Measurements from ENCODE around the gene ANXA9. TPM values are rescaled to one million over a fixed set of nuclear protein-coding genes. Genes with fewer than 3 reads are reported as not detected.

The ANXA9 gene
- total RNA-seq, 1 donor from 2014 or later = not detected

DNA sequence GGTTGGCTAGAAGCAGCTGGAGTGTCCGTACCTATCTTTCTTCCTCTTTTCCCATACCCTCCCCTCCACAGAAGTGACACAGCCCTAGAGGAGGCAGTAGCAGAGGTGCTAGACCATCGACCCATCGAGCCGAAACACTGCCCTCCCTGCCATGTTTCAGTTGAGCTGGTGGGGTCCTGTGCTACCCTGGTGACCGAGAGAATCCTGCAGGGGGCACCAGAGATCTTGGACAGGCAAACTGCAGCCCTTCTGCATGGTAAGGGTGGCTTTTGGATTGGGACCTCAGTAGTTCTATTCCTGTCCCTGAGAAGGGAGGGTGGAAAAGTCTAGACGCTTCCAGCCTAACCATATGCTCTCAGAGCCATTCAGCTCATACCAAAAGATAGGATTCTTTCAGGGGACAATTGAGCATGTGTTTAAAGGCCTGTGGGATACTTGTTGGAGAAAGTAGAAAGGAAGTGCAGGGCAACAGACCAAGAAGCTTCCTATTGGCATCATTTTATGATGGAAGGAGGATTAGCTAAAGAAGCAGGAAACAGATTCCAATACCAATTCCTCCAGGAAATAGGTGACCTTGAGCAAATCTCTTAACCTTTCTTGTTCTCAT is 42.6 kb downstream of the ANXA9 start:
- no peaks in the 10 kb centered on the region for H3K36me3 Mint-ChIP-seq (ENCODE audit: low read depth)
- peak; percentile 78 for DNase-seq (ENCODE audit: low read depth, low spot score)
- no peak overlapping the region for H3K4me3 Mint-ChIP-seq
- H3K27me3 Mint-ChIP-seq (ENCODE audit: low read depth) = no peaks in the 10 kb centered on the region
- H3K27ac Mint-ChIP-seq (ENCODE audit: unreplicated experiment) = no peak overlapping the region
- TF ChIP-seq, protein P1, sequence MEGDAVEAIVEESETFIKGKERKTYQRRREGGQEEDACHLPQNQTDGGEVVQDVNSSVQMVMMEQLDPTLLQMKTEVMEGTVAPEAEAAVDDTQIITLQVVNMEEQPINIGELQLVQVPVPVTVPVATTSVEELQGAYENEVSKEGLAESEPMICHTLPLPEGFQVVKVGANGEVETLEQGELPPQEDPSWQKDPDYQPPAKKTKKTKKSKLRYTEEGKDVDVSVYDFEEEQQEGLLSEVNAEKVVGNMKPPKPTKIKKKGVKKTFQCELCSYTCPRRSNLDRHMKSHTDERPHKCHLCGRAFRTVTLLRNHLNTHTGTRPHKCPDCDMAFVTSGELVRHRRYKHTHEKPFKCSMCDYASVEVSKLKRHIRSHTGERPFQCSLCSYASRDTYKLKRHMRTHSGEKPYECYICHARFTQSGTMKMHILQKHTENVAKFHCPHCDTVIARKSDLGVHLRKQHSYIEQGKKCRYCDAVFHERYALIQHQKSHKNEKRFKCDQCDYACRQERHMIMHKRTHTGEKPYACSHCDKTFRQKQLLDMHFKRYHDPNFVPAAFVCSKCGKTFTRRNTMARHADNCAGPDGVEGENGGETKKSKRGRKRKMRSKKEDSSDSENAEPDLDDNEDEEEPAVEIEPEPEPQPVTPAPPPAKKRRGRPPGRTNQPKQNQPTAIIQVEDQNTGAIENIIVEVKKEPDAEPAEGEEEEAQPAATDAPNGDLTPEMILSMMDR (conservative IDR thresholded peaks at IDR 0.05) = peak; percentile 76
- no peaks in the 10 kb centered on the region for H3K9me3 Mint-ChIP-seq
- H3K4me1 Mint-ChIP-seq = peaks cover 3% of the 10 kb centered on the region

DNA sequence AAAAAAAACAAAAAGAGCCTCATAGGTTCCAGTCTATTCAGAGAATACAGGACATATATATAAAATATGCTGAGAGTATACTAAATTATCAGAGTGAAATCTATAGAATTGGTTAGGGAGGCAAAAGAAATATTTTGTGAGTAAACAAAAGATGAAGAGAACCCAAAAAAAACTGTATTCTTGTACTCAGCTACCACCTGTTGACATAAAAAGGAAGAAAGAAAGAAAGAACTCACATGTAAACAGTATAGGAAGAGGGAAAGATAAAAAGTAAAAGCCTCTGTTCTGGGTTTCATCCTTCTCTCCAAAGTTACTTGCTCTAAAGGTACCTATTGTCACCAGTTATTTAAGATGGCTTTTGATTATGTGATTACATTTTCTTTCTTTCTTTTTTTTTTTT is 44.4 kb downstream of the ANXA9 start:
- Mint-ChIP-seq H3K27ac (ENCODE audit: unreplicated experiment) (no peak overlapping the region), H3K9me3 (no peaks in the 10 kb centered on the region), H3K4me1 (peaks cover 3% of the 10 kb centered on the region), H3K4me3 (no peak overlapping the region), H3K27me3 (ENCODE audit: low read depth) (no peaks in the 10 kb centered on the region), H3K36me3 (ENCODE audit: low read depth) (no peaks in the 10 kb centered on the region)
- DNase-seq (ENCODE audit: low read depth, low spot score) = no peak
- TF ChIP-seq, protein P1 (conservative IDR thresholded peaks at IDR 0.05) = no peak

DNA sequence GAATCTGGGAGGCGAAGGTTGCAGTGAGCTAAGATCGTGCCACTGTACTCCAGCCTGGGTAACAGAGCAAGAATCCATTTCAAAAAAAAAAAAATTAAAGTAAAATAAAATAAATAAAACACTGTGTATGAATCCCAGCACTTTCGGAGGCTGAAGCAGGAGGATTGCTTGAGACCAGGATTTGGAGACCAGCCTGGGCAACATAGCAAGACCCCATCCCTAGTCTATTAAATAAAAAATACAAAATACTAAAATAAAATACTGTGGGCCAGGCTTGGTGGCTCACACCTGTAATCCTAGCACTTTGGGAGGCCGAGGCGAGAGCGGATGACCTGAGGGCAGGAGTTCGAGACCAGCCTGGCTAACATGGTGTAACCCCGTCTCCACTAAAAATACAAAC is 50.1 kb downstream of the ANXA9 start:
- H3K9me3 Mint-ChIP-seq = no peaks in the 10 kb centered on the region
- DNase-seq (ENCODE audit: low read depth, low spot score) = no peak
- no peaks in the 10 kb centered on the region for H3K4me1 Mint-ChIP-seq
- H3K27me3 Mint-ChIP-seq (ENCODE audit: low read depth) = no peaks in the 10 kb centered on the region
- H3K27ac Mint-ChIP-seq (ENCODE audit: unreplicated experiment) = no peak overlapping the region
- TF ChIP-seq, protein P1 (conservative IDR thresholded peaks at IDR 0.05) = no peak
- no peak overlapping the region for H3K4me3 Mint-ChIP-seq
- peaks cover 2% of the 10 kb centered on the region for H3K36me3 Mint-ChIP-seq (ENCODE audit: low read depth)

DNA sequence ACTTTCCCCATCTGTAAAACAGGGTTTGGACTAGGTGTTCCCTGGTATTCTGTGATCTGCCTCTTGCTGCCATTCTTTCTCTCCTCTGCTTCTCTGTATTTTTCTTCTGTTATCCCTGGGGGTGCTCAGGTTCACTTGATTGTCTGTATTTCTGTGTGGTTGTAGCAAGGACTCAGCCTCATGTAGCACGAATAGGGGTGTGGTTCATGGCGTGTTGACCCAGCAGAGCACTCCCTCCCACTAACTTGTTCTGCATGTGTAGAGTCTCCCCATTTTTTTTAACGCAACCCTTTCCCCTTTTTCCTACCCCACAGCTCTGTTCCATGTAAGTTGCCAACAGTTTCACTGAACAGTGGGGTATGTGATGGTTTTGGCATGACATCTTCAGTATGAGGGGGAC is 53.1 kb downstream of the ANXA9 start:
- H3K4me1 Mint-ChIP-seq = no peaks in the 10 kb centered on the region
- no peak overlapping the region for H3K4me3 Mint-ChIP-seq
- no peaks in the 10 kb centered on the region for H3K9me3 Mint-ChIP-seq
- H3K36me3 Mint-ChIP-seq (ENCODE audit: low read depth) = peaks cover 2% of the 10 kb centered on the region
- TF ChIP-seq, protein P1 (conservative IDR thresholded peaks at IDR 0.05) = no peak
- H3K27me3 Mint-ChIP-seq (ENCODE audit: low read depth) = no peaks in the 10 kb centered on the region
- H3K27ac Mint-ChIP-seq (ENCODE audit: unreplicated experiment) = no peak overlapping the region
- no peak for DNase-seq (ENCODE audit: low read depth, low spot score)

DNA sequence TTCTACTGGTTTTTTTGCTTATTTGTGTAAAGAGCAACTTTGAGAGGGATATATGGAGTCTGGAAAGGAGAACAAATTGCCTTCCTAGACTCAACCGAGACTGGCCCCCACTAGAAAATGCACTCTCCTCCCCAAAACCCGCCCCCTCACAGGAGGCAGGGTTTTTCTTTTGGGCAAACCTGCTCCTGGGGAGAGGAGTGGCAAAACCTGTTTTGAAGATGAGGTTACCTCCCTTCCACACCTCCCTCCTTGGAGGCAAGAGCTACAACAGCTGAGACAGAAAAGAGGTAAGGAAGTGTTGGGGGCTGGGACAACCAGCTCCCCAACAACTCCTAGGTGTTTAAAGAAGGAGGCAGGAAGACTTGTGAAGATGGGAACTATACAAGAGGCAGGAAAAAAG is 54.3 kb downstream of the ANXA9 start, which contains the start of gene BNIPL:
BNIPL (plus strand) TSS at position 231 of the 400 bp plus-strand sequence; CDS start at position 371, 140 bp downstream.
- H3K9me3 Mint-ChIP-seq = no peaks in the 10 kb centered on the region
- H3K27ac Mint-ChIP-seq (ENCODE audit: unreplicated experiment) = peak within 1 kb of the TSS; percentile 28
- TF ChIP-seq, protein P1 (conservative IDR thresholded peaks at IDR 0.05) = no peak
- H3K36me3 Mint-ChIP-seq (ENCODE audit: low read depth) = peaks cover 2% of the 10 kb centered on the region
- DNase-seq (ENCODE audit: low read depth, low spot score) = no peak
- no peak within 1 kb of the TSS for H3K4me3 Mint-ChIP-seq
- H3K27me3 Mint-ChIP-seq (ENCODE audit: low read depth) = no peaks in the 10 kb centered on the region
- no peaks in the 10 kb centered on the region for H3K4me1 Mint-ChIP-seq
